ENCODE data around the gene YDJC.
"Not testable (repeated sequence)": the region's sequence is repeated elsewhere in the genome, so short reads cannot be mapped to it uniquely, and the experiment has no call there.

YDJC gene

DNA sequence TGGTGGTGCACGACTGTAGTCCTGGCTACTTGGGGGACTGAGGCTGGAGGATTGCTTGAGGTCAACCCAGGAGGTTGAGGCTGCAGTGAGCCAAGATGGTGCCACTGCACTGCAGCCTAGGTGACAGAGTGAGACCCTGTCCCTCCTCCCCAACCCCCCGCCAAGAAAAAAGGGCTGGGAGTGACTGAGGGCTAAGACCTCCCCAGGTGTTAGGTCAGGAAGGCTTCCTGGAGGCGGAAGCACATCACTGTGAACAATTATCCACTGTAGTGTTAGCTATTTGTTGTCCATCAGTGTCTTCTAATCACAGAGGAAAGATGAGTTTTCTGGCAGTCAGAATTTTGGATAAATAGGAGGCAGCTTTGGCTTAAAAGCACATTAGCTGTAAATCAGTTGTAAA is 8.8 kb downstream of the YDJC start:
- no peak for TF ChIP-seq CTCF (IDR thresholded peaks at IDR 0.05; ENCODE audit: low read depth, low read length)
- DNase-seq (ENCODE audit: low read depth, low spot score): no peak
- no peak overlapping the region for H3K4me3 ChIP-seq (ENCODE audit: low read depth, low read length)
- in situ Hi-C loops (cut with HindIII; ENCODE audit: low sequenced_read_pairs): no loop called here

GRCh38 chr22:21617337-21617736 is 12.5 kb downstream of the YDJC start:
- in situ Hi-C loops (cut with HindIII; ENCODE audit: low sequenced_read_pairs); H3K4me3 ChIP-seq (ENCODE audit: low read depth, low read length); DNase-seq (ENCODE audit: low read depth, low spot score): not testable (repeated sequence)

DNA sequence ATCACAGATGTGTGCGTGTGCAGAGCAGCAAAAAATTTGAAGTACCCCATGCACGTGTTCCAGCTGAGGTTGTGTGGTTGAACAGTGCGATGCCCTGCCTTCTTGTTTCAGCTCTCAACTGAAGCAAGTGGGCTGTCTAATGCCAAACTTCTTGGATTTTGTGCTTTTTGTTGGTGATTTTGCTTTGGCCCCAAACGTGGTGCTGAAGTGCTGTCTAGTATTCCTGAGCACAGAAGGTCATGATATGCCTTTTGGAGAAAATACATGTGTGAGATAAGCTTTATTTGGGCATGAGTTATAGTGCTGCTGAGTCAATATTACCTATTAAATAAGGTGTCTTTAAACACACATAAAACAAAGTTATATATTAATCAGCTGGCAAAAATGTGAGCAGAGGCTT is 14.1 kb downstream of the YDJC start:
- no peak overlapping the region for H3K4me3 ChIP-seq (ENCODE audit: low read depth, low read length)
- in situ Hi-C loops (cut with HindIII; ENCODE audit: low sequenced_read_pairs): no loop called here
- TF ChIP-seq CTCF (IDR thresholded peaks at IDR 0.05; ENCODE audit: low read depth, low read length): no peak
- DNase-seq (ENCODE audit: low read depth, low spot score): no peak

DNA sequence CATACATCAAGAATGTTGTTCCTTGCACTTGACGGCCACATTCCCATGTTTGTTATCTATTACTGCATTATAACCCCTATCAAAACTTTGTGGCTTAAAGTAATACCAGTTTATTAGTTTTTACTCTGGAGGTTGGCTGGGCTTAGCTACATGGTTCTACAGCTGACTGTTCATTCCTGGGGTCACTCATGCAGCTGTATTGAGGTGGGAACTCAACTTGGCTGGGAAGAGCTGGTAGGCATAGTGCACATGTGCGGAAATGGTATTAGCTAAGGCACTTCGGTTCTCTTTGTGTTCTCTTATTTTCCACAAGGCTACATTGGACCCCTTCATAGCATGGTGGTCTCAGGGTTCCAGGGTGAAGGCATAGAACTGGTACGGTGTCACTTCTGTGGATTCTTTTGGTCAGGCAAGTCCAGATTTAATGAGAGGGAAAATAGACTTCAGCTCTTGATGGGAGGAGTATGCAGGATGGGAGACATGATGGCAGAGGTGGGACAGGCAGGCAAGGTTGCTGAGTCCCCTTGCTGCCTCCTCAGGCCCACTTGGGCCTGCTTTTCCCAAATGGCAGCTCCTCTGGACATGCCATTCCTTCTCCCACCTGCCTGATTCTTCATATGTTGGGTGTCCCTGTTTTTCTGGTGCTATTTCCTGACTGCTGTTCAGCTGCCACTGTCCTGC is 16.1 kb downstream of the YDJC start:
- DNase-seq (ENCODE audit: low read depth, low spot score): no peak
- H3K4me3 ChIP-seq (ENCODE audit: low read depth, low read length): no peak overlapping the region
- in situ Hi-C loops (cut with HindIII; ENCODE audit: low sequenced_read_pairs): no loop called here
- no peak for TF ChIP-seq CTCF (IDR thresholded peaks at IDR 0.05; ENCODE audit: low read depth, low read length)

GRCh38 chr22:21612858-21613257 is 17.0 kb downstream of the YDJC start:
- in situ Hi-C loops (cut with HindIII; ENCODE audit: low sequenced_read_pairs): no loop called here
- no peak for TF ChIP-seq CTCF (IDR thresholded peaks at IDR 0.05; ENCODE audit: low read depth, low read length)
- DNase-seq (ENCODE audit: low read depth, low spot score): no peak
- no peak overlapping the region for H3K4me3 ChIP-seq (ENCODE audit: low read depth, low read length)

- no peak overlapping the region for H3K4me3 ChIP-seq (ENCODE audit: low read depth, low read length)
- TF ChIP-seq CTCF (IDR thresholded peaks at IDR 0.05; ENCODE audit: low read depth, low read length): no peak
- in situ Hi-C loops (cut with HindIII; ENCODE audit: low sequenced_read_pairs): no loop called here
- no peak for DNase-seq (ENCODE audit: low read depth, low spot score)
Observed at GRCh38 chr22:21611210-21611977, 18.4 kb downstream of the YDJC start.

DNA sequence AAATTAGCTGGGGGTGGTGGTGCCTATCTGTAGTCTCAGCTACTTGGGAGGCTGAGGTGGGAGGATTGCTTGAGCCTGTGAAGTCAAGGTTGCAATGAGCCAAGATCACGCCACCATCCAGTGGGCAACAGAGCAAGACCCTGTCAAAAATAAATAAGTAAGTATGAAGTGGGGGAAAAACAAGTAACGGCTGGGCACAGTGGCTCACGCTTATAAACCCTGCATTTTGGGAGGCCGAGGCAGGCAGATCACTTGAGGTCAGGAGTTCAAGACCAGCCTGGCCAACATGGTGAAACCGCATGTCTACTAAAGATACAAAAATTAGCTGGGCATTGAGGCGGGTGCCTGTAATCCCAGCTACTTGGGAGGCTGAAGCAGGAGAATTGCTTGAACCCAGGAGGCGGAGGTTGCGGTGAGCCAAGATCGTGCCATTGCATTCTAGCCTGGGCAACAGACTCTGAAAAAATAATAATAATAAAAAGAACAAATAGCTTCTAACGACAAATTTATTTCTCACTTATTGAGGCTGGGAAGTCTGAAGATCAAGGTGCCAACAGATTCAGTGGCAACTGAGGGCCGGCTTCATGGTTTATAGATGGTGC is 20.2 kb downstream of the YDJC start:
- H3K4me3 ChIP-seq (ENCODE audit: low read depth, low read length); in situ Hi-C loops (cut with HindIII; ENCODE audit: low sequenced_read_pairs); DNase-seq (ENCODE audit: low read depth, low spot score): not testable (repeated sequence)

Measured in astrocyte of the spinal cord (primary cell).